Stimulated activated CD4-positive, alpha-beta T cell treated with anti-CD3 and anti-CD28 coated beads, Interleukin-2, amount 100 ng/mL, for 48 hours (primary cell): Measurements from ENCODE around the gene YTHDC2.

ENCODE experiments used
- DNase-seq, 2 donors: peaks; one replicate each; pipeline ENCODE4 v3.0.0-alpha.2; 2020

The YTHDC2 gene

GRCh38 chr5:113607361-113607760 lies 93.9 kb downstream of the YTHDC2 start:
- DNase-seq, result no peak

GRCh38 chr5:113608113-113608596 lies 94.7 kb downstream of the YTHDC2 start:
- no peak for DNase-seq

- no peak for DNase-seq
Observed at GRCh38 chr5:113612060-113612496, 98.6 kb downstream of the YTHDC2 start.

GRCh38 chr5:113614191-113614590 lies 100.7 kb downstream of the YTHDC2 start:
- no peak for DNase-seq

GRCh38 chr5:113615708-113616107 lies 102.2 kb downstream of the YTHDC2 start:
- DNase-seq, result no peak

- DNase-seq, result no peak
Observed at GRCh38 chr5:113617191-113617796, 103.8 kb downstream of the YTHDC2 start.

GRCh38 chr5:113632996-113633395 lies 119.5 kb downstream of the YTHDC2 start:
- DNase-seq, result no peak

- DNase-seq, result no peak
Observed at GRCh38 chr5:113634957-113635356, 121.5 kb downstream of the YTHDC2 start.

- no peak for DNase-seq
Observed at GRCh38 chr5:113641715-113642114, 128.2 kb downstream of the YTHDC2 start.
